Measurements from ENCODE around the gene CX3CL1.
"Not testable (repeated sequence)": the region's sequence is repeated elsewhere in the genome, so short reads cannot be mapped to it uniquely, and the experiment has no call there.

Gene CX3CL1

DNA sequence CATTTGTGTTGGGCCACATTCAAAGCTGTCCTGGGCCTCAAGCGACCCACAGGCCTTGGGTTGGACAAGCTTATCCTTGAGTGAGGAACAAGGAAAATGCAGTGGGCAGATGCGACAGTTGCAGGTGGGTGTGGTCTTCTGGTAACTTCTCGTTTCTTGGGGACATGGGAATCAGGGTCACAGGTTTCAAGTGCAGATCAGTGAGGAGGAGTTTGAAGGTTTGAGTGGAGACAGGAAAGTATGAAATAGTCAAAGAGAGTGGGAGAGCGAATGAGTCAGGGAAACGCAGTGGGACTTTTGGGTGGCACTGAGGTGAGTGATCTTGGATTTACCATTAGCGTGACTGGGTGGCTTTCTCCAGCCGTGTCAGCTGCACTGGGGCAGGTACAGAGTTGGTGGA, 29.1 kb upstream of the CX3CL1 start:
- no peak for DNase-seq (ENCODE audit: low read depth, low spot score)
- Histone ChIP-seq H3K4me3 (ENCODE audit: low read length) (no peak overlapping the region), H3K9me3 (ENCODE audit: control insufficient read depth, insufficient read depth, low read length) (no peaks in the 10 kb centered on the region; the same call in 1 of the 2 replicates), H3K36me3 (ENCODE audit: control insufficient read depth, insufficient read depth, low read length) (no peaks in the 10 kb centered on the region), H3K4me1 (ENCODE audit: control insufficient read depth, insufficient read depth, low read length) (no peaks in the 10 kb centered on the region), H3K27me3 (ENCODE audit: control insufficient read depth, insufficient read depth, low read length) (no peaks in the 10 kb centered on the region), H3K27ac (ENCODE audit: low read length) (no peak overlapping the region)
- no CpG with 5 or more reads among the region's 7 CpGs for WGBS (ENCODE audit: insufficient coverage, insufficient read length)

DNA sequence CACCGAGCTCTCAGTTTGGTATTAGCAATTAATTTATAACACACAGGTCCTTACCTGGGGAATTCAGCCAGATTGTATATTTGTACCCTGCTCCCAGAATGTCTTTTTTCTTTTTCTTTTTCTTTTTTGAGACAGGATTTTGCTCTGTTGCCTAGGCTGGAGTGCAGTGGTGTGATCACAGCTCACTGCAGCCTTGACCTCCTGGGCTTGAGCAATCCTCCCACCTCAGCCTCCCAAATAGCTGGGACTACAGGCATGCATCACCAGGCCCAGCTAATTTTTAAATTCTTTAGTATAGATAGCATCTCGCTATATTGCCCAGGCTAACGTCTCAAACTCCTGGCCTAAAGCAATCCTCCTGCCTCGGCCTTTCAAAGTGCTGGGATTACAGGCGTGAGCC, 28.2 kb upstream of the CX3CL1 start:
- H3K27me3 ChIP-seq (ENCODE audit: control insufficient read depth, insufficient read depth, low read length); H3K9me3 ChIP-seq (ENCODE audit: control insufficient read depth, insufficient read depth, low read length); H3K36me3 ChIP-seq (ENCODE audit: control insufficient read depth, insufficient read depth, low read length); H3K27ac ChIP-seq (ENCODE audit: low read length); H3K4me1 ChIP-seq (ENCODE audit: control insufficient read depth, insufficient read depth, low read length); H3K4me3 ChIP-seq (ENCODE audit: low read length); DNase-seq (ENCODE audit: low read depth, low spot score): not testable (repeated sequence)
- no CpG with 5 or more reads among the region's 5 CpGs for WGBS (ENCODE audit: insufficient coverage, insufficient read length)

DNA sequence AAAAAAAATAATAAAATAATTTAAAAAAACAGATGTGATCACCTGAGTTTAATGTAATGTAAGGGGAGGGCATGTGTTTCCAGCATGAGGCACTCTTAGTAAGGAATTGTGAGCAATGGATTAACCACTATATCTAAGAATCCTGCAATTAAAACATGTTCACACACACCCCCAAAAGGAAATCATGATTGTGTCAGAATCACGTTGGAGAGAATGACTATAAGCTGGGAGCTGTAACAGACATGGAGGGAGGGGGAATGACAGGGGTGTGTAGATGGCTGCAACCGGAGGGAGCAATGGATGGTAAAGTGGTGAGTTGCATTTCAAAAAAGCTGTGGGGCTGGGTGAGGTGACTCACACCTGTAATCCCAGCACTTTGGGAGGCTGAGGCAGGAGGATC, 27.3 kb upstream of the CX3CL1 start:
- DNase-seq (ENCODE audit: low read depth, low spot score) = no peak
- no peaks in the 10 kb centered on the region; the same call in 1 of the 2 replicates for H3K9me3 ChIP-seq (ENCODE audit: control insufficient read depth, insufficient read depth, low read length)
- no peaks in the 10 kb centered on the region for H3K36me3 ChIP-seq (ENCODE audit: control insufficient read depth, insufficient read depth, low read length)
- no peak overlapping the region for H3K27ac ChIP-seq (ENCODE audit: low read length)
- no peak overlapping the region for H3K4me3 ChIP-seq (ENCODE audit: low read length)
- no peaks in the 10 kb centered on the region for H3K27me3 ChIP-seq (ENCODE audit: control insufficient read depth, insufficient read depth, low read length)
- no CpG with 5 or more reads among the region's 2 CpGs for WGBS (ENCODE audit: insufficient coverage, insufficient read length)
- no peaks in the 10 kb centered on the region for H3K4me1 ChIP-seq (ENCODE audit: control insufficient read depth, insufficient read depth, low read length)

DNA sequence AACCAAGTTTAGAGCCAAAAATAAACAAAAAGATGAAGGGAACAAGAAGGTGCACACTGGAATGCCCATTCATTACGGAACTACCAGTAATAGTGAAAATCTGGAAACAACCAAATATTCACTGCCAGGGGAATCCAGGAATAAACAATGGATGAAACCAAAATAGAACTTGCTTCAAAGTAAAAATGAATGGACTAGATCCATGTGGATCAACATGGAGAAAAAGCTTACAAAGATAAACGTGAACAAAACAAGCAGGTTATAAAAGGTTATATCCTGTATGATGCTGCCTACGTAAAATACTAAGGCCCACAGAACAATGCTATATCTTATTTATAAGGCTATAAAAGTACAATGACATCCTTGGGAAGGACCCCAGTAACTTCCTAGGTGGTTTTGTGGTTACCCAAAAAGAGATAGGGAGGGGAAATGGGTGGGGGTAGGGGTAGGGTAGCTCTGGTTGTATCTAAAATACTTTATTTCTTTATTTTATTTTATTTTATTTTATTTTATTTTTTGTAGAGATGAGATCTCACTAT, 26.6 kb upstream of the CX3CL1 start:
- Histone ChIP-seq H3K4me1 (ENCODE audit: control insufficient read depth, insufficient read depth, low read length) (no peaks in the 10 kb centered on the region), H3K27ac (ENCODE audit: low read length) (no peak overlapping the region), H3K4me3 (ENCODE audit: low read length) (no peak overlapping the region), H3K9me3 (ENCODE audit: control insufficient read depth, insufficient read depth, low read length) (no peaks in the 10 kb centered on the region; the same call in 1 of the 2 replicates), H3K27me3 (ENCODE audit: control insufficient read depth, insufficient read depth, low read length) (no peaks in the 10 kb centered on the region), H3K36me3 (ENCODE audit: control insufficient read depth, insufficient read depth, low read length) (no peaks in the 10 kb centered on the region)
- DNase-seq (ENCODE audit: low read depth, low spot score) = no peak
- WGBS (ENCODE audit: insufficient coverage, insufficient read length) = no CpG with 5 or more reads among the region's 3 CpGs

DNA sequence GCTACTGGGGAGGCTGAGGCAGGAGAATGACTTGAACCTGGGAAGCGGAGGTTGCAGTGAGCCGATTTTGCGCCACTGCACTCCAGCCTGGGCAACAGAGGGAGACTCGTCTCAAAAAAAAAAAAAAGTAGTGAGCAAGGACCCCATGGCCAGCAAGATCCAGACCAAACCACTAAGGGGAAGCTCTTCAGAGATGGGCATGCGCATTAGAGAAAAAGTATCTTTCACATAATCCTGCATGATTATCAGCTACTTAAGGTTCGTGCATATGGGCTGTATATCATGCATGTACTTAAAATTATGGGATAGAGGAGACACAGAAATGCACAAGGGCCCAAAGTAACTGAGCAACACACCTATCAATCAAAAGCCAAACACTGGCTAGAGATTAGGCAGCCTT, 24.4 kb upstream of the CX3CL1 start:
- Histone ChIP-seq H3K4me3 (ENCODE audit: low read length) (no peak overlapping the region), H3K36me3 (ENCODE audit: control insufficient read depth, insufficient read depth, low read length) (no peaks in the 10 kb centered on the region), H3K4me1 (ENCODE audit: control insufficient read depth, insufficient read depth, low read length) (no peaks in the 10 kb centered on the region), H3K27me3 (ENCODE audit: control insufficient read depth, insufficient read depth, low read length) (no peaks in the 10 kb centered on the region), H3K9me3 (ENCODE audit: control insufficient read depth, insufficient read depth, low read length) (no peaks in the 10 kb centered on the region), H3K27ac (ENCODE audit: low read length) (no peak overlapping the region)
- no CpG with 5 or more reads among the region's 6 CpGs for WGBS (ENCODE audit: insufficient coverage, insufficient read length)
- DNase-seq (ENCODE audit: low read depth, low spot score) = no peak

DNA sequence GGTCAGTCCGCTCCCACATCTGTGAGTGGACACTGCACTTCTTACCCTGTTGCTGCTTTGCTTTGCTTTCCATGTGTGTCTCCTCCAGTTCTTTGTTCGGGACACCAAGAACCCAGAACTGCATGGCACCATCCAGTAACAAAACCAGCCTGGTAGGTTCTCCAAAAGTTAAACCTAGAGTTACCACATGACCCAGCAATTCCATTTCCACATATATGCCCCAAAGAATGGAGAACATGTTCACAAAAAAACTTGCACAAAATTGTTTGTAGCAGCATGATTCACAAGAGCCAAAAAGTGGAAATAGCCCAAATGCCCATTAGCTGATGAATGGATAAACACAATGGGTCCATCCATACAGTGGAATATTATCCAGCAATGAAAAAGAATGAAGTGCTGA, 24.0 kb upstream of the CX3CL1 start:
- Histone ChIP-seq H3K27me3 (ENCODE audit: control insufficient read depth, insufficient read depth, low read length) (no peaks in the 10 kb centered on the region), H3K9me3 (ENCODE audit: control insufficient read depth, insufficient read depth, low read length) (no peaks in the 10 kb centered on the region), H3K27ac (ENCODE audit: low read length) (no peak overlapping the region), H3K4me1 (ENCODE audit: control insufficient read depth, insufficient read depth, low read length) (no peaks in the 10 kb centered on the region), H3K36me3 (ENCODE audit: control insufficient read depth, insufficient read depth, low read length) (no peaks in the 10 kb centered on the region), H3K4me3 (ENCODE audit: low read length) (no peak overlapping the region)
- no peak for DNase-seq (ENCODE audit: low read depth, low spot score)
- WGBS (ENCODE audit: insufficient coverage, insufficient read length) = no CpG with 5 or more reads among the region's 2 CpGs

DNA sequence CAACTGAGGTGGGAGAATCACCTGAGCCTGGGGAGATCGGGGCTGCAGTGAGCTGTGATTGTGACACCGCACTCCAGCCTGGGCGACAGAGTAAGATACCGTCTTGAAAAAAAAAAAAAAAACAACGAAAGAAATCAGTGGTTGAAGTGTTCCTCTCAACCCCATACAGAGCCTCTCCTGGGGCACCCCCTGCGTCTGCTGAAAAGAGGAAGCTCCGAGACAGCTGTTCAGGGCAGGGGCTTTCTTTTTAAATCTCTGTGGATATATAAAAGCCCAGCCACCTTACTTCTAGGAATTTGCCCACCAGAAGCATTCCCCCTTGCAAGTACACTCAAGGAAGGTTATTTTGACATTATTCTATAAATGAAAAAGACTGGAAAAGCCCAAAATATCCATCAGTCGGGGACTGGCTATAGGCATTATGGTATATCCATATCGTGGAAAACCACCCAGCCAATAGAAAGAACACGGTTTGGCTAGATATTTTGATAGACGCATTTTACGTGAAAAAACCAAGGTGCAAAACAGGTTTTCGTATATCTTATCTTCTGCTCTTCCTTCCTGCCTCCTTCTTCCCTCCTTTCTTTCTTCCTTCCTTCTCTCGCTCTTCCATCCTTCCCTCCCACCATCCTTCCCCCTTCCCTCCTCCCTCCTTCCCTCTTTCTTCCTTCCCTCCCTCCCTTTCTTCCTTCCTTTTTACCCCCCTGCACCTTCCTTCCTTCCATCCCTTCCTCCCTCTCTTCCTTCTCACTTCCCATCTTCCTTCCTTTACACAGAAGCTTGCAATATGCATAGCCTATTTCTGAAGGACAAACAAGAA, 22.9 kb upstream of the CX3CL1 start:
- Histone ChIP-seq H3K27me3 (ENCODE audit: control insufficient read depth, insufficient read depth, low read length) (no peaks in the 10 kb centered on the region), H3K9me3 (ENCODE audit: control insufficient read depth, insufficient read depth, low read length) (no peaks in the 10 kb centered on the region), H3K4me3 (ENCODE audit: low read length) (no peak overlapping the region), H3K27ac (ENCODE audit: low read length) (no peak overlapping the region), H3K36me3 (ENCODE audit: control insufficient read depth, insufficient read depth, low read length) (no peaks in the 10 kb centered on the region), H3K4me1 (ENCODE audit: control insufficient read depth, insufficient read depth, low read length) (no peaks in the 10 kb centered on the region)
- DNase-seq (ENCODE audit: low read depth, low spot score) = no peak
- 95% methylated on average over 1 of the region's 14 CpGs for WGBS (ENCODE audit: insufficient coverage, insufficient read length)

DNA sequence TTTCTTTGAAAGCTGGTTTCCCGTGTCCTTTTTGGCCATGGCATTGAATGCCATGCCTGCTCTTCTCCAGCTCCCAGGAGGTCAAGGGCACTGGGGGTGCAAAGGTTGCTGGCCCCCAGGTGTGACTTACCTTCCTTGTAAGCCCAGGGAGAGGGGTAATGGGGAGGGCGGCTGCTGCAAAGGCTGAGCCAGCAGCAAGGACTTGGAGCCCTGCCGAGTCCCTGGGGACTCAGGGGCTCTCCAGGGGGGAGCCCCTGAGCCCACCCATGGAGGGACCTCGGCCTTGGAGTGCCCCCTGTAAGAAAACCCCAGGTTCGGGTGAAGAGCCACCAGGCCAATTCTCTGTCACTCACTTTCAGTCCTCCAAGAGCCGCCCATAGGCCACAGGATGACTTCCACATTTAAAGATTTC, 19.6 kb upstream of the CX3CL1 start:
- no CpG with 5 or more reads among the region's 6 CpGs for WGBS (ENCODE audit: insufficient coverage, insufficient read length)
- Histone ChIP-seq H3K27ac (ENCODE audit: low read length) (no peak overlapping the region), H3K9me3 (ENCODE audit: control insufficient read depth, insufficient read depth, low read length) (no peaks in the 10 kb centered on the region), H3K27me3 (ENCODE audit: control insufficient read depth, insufficient read depth, low read length) (no peaks in the 10 kb centered on the region), H3K36me3 (ENCODE audit: control insufficient read depth, insufficient read depth, low read length) (no peaks in the 10 kb centered on the region), H3K4me1 (ENCODE audit: control insufficient read depth, insufficient read depth, low read length) (no peaks in the 10 kb centered on the region), H3K4me3 (ENCODE audit: low read length) (no peak overlapping the region)
- no peak for DNase-seq (ENCODE audit: low read depth, low spot score)

DNA sequence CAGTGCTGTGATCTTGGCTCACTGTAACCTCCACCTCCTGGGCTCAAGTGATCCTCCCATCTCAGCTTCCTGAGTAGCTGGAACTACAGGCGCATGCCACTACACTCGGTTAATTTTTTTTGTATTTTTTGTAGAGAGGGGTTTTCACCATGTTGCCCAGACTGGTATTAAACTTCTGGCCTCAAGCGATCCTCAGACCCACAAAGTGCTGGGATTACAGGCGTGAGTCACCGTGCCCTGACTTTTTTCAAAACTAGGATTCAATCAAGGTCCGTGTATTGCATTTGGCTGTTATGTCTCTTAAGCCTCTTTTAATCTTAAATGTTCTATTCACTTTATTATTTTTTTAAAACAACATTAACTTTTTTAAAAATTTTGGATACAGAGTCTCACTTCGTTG, 18.0 kb upstream of the CX3CL1 start:
- no CpG with 5 or more reads among the region's 7 CpGs for WGBS (ENCODE audit: insufficient coverage, insufficient read length)
- Histone ChIP-seq H3K27me3 (ENCODE audit: control insufficient read depth, insufficient read depth, low read length) (no peaks in the 10 kb centered on the region), H3K4me1 (ENCODE audit: control insufficient read depth, insufficient read depth, low read length) (no peaks in the 10 kb centered on the region; the same call in 1 of the 2 replicates), H3K9me3 (ENCODE audit: control insufficient read depth, insufficient read depth, low read length) (no peaks in the 10 kb centered on the region), H3K27ac (ENCODE audit: low read length) (no peak overlapping the region), H3K4me3 (ENCODE audit: low read length) (no peak overlapping the region), H3K36me3 (ENCODE audit: control insufficient read depth, insufficient read depth, low read length) (no peaks in the 10 kb centered on the region)
- no peak for DNase-seq (ENCODE audit: low read depth, low spot score)

DNA sequence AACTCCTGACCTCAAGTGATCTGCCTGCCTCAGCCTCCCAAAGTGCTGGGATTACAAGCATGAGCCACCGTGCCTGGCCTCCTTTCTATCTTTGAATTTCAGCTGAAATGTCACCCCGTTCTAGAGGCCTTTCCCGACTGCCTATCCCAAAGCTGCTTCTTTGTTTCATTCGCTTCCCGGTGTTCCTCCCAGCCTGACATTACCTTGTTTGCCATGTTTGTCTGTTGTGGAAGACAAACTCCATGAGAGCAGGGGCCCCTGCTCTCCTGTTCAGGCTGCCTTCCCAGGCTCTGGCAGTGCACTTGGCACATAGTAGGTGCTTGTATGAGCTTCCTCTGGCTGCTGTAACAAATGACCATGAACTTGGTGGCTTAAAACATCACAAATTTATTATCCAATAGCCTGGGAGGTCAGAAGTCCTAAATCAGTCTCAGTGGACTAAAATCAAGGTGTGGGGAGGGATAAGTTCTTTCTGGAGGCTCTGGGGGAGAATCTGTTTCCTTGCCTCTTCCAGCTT, 16.3 kb upstream of the CX3CL1 start:
- no CpG with 5 or more reads among the region's 5 CpGs for WGBS (ENCODE audit: insufficient coverage, insufficient read length)
- Histone ChIP-seq H3K27me3 (ENCODE audit: control insufficient read depth, insufficient read depth, low read length) (no peaks in the 10 kb centered on the region), H3K36me3 (ENCODE audit: control insufficient read depth, insufficient read depth, low read length) (no peaks in the 10 kb centered on the region), H3K9me3 (ENCODE audit: control insufficient read depth, insufficient read depth, low read length) (no peaks in the 10 kb centered on the region), H3K27ac (ENCODE audit: low read length) (no peak overlapping the region), H3K4me3 (ENCODE audit: low read length) (no peak overlapping the region), H3K4me1 (ENCODE audit: control insufficient read depth, insufficient read depth, low read length) (no peaks in the 10 kb centered on the region; the same call in 1 of the 2 replicates)
- DNase-seq (ENCODE audit: low read depth, low spot score) = no peak

Measured in iPS DF 6.9 (cell line).